GM12878 (cell line): ENCODE results near the gene POLA2.

Experiments
- ESRRA ChIP-seq: IDR thresholded peaks from 2 replicates; pipeline ENCODE4 v1.6.1; 2012; ENCODE audit warnings: mild to moderate bottlenecking, low read length, improper control_type of control experiment
- EZH2 ChIP-seq: IDR thresholded peaks from 2 replicates; pipeline ENCODE4 v1.6.1; 2012; ENCODE audit warnings: low read depth, mild to moderate bottlenecking, control low read depth, inconsistent platforms, low read length, borderline replicate concordance; ENCODE audit not compliant: control insufficient read depth
- GABPA ChIP-seq: IDR thresholded peaks from 2 replicates; pipeline ENCODE4 v1.6.1; 2014; ENCODE audit warnings: antibody characterized with exemption, low read depth, mild to moderate bottlenecking, inconsistent platforms
- HDAC6 ChIP-seq: fragments of 200-600 bp; sonication (generic); IDR thresholded peaks from one replicate; pipeline ENCODE4 v1.8.0; 2017; ENCODE audit warnings: antibody characterized with exemption; ENCODE audit not compliant: unreplicated experiment
- POLR2A ChIP-seq: IDR thresholded peaks from 2 replicates; pipeline ENCODE4 v1.6.1; 2011; ENCODE audit warnings: low read depth, mild to moderate bottlenecking, low read length
- POLR2AphosphoS5 ChIP-seq: IDR thresholded peaks from 2 replicates; pipeline ENCODE4 v1.6.1; 2011; ENCODE audit warnings: mild to moderate bottlenecking, low read length, inconsistent platforms
- SREBF2 ChIP-seq: IDR thresholded peaks from 2 replicates; pipeline ENCODE4 v1.6.1; 2012; ENCODE audit warnings: mild to moderate bottlenecking, low read length
- SRF ChIP-seq, 2 experiments: IDR thresholded peaks; 2 replicates each; pipeline ENCODE4 v1.6.1; 2011; ENCODE audit warnings: low read depth in 2 of 2, low read length in 2 of 2, mild to moderate bottlenecking in 1 of 2, moderate library complexity in 1 of 2
- TAF1 ChIP-seq: IDR thresholded peaks from 2 replicates; pipeline ENCODE4 v1.6.1; 2011; ENCODE audit warnings: mild to moderate bottlenecking, low read depth, low read length, borderline replicate concordance
- TF ChIP-seq, protein P1 (sequence below): IDR thresholded peaks from 2 replicates; pipeline ENCODE4 v1.6.1; 2012; ENCODE audit warnings: mild to moderate bottlenecking, low read depth, low read length
- TF ChIP-seq, protein P2 (sequence below): IDR thresholded peaks from 2 replicates; pipeline ENCODE4 v1.6.1; 2012; ENCODE audit warnings: low read depth, low read length, improper control_type of control experiment
- TF ChIP-seq, protein P3 (sequence below), 3 experiments: IDR thresholded peaks in 2 of 3; conservative IDR thresholded peaks in 1 of 3; 2 replicates each; pipeline ENCODE4 v1.5.1; 2011; ENCODE audit warnings: low read depth in 3 of 3, low read length in 3 of 3, mild to moderate bottlenecking in 3 of 3, control low read depth in 2 of 3, moderate library complexity in 2 of 3, inconsistent platforms in 1 of 3, mixed read lengths in 1 of 3; ENCODE audit not compliant: control insufficient read depth in 2 of 3, insufficient read depth in 1 of 3; ENCODE audit errors: extremely low read depth in 1 of 3
- TF ChIP-seq, protein P4 (sequence below): IDR thresholded peaks from 2 replicates; pipeline ENCODE4 v1.6.1; 2011; ENCODE audit warnings: borderline replicate concordance, low read depth, mild to moderate bottlenecking, moderate library complexity, mixed read lengths, low read length; ENCODE audit not compliant: insufficient read depth; ENCODE audit errors: extremely low read length

DNA sequence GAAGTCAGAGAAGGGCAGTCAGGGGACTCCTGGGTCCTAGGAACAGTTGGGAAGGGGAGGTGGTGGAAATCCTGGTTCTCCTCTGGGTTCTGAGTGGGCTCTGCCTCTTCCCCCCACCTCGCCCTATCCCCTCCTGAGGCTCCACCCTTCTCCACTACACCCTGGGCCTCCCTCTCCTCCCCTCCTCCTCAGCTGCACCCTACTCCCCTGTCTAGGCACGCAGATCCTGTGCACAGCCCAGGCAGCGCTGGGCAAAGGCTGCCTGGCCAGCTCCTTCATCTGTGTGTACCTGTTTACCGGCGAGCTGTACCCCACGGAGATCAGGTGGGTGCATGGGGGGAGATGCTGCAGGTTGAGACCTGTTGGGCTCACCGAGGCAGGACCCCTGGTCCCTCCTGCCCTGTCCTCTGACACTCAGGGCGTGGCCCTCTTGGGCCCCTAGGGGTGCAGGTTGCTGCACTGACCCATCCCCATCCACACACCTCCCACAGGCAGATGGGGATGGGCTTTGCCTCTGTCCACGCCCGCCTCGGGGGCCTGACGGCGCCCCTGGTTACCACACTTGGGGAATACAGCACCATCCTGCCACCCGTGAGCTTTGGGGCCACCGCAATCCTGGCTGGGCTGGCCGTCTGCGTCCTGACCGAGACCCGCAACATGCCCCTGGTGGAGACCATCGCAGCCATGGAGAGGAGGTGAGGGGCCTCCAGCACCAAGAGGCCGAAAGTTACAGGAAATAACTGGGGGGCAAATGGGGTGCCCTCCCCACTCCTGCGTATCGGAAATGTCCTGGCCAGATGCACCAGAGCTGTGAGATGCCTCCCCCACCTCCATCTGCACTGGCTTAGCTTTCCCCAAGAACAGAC, 25.3 kb upstream of the POLA2 start:
- TF ChIP-seq EZH2: no peak
- TF ChIP-seq GABPA: no peak
- TF ChIP-seq, protein P1, sequence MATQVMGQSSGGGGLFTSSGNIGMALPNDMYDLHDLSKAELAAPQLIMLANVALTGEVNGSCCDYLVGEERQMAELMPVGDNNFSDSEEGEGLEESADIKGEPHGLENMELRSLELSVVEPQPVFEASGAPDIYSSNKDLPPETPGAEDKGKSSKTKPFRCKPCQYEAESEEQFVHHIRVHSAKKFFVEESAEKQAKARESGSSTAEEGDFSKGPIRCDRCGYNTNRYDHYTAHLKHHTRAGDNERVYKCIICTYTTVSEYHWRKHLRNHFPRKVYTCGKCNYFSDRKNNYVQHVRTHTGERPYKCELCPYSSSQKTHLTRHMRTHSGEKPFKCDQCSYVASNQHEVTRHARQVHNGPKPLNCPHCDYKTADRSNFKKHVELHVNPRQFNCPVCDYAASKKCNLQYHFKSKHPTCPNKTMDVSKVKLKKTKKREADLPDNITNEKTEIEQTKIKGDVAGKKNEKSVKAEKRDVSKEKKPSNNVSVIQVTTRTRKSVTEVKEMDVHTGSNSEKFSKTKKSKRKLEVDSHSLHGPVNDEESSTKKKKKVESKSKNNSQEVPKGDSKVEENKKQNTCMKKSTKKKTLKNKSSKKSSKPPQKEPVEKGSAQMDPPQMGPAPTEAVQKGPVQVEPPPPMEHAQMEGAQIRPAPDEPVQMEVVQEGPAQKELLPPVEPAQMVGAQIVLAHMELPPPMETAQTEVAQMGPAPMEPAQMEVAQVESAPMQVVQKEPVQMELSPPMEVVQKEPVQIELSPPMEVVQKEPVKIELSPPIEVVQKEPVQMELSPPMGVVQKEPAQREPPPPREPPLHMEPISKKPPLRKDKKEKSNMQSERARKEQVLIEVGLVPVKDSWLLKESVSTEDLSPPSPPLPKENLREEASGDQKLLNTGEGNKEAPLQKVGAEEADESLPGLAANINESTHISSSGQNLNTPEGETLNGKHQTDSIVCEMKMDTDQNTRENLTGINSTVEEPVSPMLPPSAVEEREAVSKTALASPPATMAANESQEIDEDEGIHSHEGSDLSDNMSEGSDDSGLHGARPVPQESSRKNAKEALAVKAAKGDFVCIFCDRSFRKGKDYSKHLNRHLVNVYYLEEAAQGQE: no peak
- TF ChIP-seq SREBF2: no peak
- TF ChIP-seq HDAC6: no peak
- no peak for TF ChIP-seq SRF (IDR thresholded peaks at IDR 0.05; ENCODE audit: low read depth in 2 of 2, low read length in 2 of 2)
- TF ChIP-seq, protein P2, sequence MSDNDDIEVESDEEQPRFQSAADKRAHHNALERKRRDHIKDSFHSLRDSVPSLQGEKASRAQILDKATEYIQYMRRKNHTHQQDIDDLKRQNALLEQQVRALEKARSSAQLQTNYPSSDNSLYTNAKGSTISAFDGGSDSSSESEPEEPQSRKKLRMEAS: no peak
- TF ChIP-seq, protein P3, sequence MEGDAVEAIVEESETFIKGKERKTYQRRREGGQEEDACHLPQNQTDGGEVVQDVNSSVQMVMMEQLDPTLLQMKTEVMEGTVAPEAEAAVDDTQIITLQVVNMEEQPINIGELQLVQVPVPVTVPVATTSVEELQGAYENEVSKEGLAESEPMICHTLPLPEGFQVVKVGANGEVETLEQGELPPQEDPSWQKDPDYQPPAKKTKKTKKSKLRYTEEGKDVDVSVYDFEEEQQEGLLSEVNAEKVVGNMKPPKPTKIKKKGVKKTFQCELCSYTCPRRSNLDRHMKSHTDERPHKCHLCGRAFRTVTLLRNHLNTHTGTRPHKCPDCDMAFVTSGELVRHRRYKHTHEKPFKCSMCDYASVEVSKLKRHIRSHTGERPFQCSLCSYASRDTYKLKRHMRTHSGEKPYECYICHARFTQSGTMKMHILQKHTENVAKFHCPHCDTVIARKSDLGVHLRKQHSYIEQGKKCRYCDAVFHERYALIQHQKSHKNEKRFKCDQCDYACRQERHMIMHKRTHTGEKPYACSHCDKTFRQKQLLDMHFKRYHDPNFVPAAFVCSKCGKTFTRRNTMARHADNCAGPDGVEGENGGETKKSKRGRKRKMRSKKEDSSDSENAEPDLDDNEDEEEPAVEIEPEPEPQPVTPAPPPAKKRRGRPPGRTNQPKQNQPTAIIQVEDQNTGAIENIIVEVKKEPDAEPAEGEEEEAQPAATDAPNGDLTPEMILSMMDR (IDR thresholded peaks at IDR 0.05 in 2 of 3, conservative IDR thresholded peaks at IDR 0.05 in 1 of 3; ENCODE audit: control insufficient read depth in 2 of 3, extremely low read depth in 1 of 3, insufficient read depth in 1 of 3, low read depth in 3 of 3, low read length in 3 of 3): no peak
- no peak for TF ChIP-seq TAF1
- TF ChIP-seq POLR2AphosphoS5: no peak
- no peak for TF ChIP-seq ESRRA
- no peak for TF ChIP-seq POLR2A
- TF ChIP-seq, protein P4, sequence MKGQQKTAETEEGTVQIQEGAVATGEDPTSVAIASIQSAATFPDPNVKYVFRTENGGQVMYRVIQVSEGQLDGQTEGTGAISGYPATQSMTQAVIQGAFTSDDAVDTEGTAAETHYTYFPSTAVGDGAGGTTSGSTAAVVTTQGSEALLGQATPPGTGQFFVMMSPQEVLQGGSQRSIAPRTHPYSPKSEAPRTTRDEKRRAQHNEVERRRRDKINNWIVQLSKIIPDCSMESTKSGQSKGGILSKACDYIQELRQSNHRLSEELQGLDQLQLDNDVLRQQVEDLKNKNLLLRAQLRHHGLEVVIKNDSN: no peak
